Esophagus muscularis mucosa (tissue), 4 donors: Measurements from ENCODE around the gene USH1G.

ENCODE experiments used
- EP300 ChIP-seq: sonication (generic); formaldehyde crosslinking; IDR thresholded peaks from one replicate; pipeline ENCODE4 v1.6.1; 2017; ENCODE audit warnings: antibody characterized with exemption
- POLR2A ChIP-seq: fragments of 450-650 bp; IDR thresholded peaks from one replicate; pipeline ENCODE4 v1.6.1; 2017; ENCODE audit warnings: antibody characterized with exemption, moderate library complexity, mild to moderate bottlenecking, low read depth
- POLR2AphosphoS5 ChIP-seq, 2 donors: sonication (generic); formaldehyde crosslinking; IDR thresholded peaks; one replicate each; pipeline ENCODE4 v1.6.1; 2017; ENCODE audit warnings: antibody characterized with exemption in 2 of 2
- TF ChIP-seq, protein P1 (sequence below), 3 experiments: fragments of 200-600 bp in 2 of 3; fragments of 450-650 bp in 1 of 3; sonication (generic) in 2 of 3; IDR thresholded peaks; one replicate each; pipeline ENCODE4 v1.5.1; 2017 to 2019; ENCODE audit warnings: antibody characterized with exemption in 3 of 3, mild to moderate bottlenecking in 2 of 3, moderate library complexity in 1 of 3

DNA sequence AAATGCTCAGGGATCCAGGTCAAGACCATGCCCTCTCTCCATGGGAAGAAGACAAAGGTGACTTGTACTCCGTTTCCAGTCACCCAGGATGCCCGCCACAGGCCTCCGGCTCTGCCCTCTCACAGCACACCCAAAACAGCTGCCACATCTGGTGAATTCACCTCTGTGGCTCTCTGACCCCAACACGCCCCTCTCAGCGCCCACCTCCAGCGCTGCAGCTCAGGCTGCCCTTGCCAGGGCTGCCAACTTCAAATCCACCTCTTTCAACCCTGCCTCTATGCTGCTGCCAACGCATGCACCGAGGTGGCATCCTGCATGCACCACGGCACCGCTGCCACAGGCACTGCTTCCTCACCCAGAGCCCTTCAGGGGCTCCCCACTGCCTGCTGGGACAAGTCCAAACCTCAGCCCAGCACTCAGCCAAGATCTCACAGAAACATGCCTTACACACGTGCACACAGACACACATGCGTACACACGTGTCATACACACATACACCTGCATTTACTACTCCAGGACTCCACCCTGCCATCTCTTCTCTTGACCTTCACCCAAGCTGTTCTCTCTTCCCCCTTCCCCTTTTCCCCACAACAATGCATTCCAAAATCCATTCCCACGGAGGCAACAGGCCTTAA, 42.0 kb upstream of the USH1G start:
- TF ChIP-seq POLR2A (no peak), POLR2AphosphoS5 (IDR thresholded peaks at IDR 0.05) (no peak), EP300 (no peak)
- TF ChIP-seq, protein P1, sequence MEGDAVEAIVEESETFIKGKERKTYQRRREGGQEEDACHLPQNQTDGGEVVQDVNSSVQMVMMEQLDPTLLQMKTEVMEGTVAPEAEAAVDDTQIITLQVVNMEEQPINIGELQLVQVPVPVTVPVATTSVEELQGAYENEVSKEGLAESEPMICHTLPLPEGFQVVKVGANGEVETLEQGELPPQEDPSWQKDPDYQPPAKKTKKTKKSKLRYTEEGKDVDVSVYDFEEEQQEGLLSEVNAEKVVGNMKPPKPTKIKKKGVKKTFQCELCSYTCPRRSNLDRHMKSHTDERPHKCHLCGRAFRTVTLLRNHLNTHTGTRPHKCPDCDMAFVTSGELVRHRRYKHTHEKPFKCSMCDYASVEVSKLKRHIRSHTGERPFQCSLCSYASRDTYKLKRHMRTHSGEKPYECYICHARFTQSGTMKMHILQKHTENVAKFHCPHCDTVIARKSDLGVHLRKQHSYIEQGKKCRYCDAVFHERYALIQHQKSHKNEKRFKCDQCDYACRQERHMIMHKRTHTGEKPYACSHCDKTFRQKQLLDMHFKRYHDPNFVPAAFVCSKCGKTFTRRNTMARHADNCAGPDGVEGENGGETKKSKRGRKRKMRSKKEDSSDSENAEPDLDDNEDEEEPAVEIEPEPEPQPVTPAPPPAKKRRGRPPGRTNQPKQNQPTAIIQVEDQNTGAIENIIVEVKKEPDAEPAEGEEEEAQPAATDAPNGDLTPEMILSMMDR (IDR thresholded peaks at IDR 0.05) = no peak
